Activated CD8-positive, alpha-beta memory T cell treated with anti-CD3 and anti-CD28 coated beads, Interleukin-2, amount 50 U/mL, for 1 hour (primary cell): ENCODE data around the gene ROR2.
"Not testable (repeated sequence)": the region's sequence is repeated elsewhere in the genome, so short reads cannot be mapped to it uniquely, and the experiment has no call there.

Experiments
- DNase-seq: peaks from one replicate; pipeline ENCODE4 v3.0.0-alpha.2; 2020; ENCODE audit errors: extremely low read depth

ROR2 gene

DNA sequence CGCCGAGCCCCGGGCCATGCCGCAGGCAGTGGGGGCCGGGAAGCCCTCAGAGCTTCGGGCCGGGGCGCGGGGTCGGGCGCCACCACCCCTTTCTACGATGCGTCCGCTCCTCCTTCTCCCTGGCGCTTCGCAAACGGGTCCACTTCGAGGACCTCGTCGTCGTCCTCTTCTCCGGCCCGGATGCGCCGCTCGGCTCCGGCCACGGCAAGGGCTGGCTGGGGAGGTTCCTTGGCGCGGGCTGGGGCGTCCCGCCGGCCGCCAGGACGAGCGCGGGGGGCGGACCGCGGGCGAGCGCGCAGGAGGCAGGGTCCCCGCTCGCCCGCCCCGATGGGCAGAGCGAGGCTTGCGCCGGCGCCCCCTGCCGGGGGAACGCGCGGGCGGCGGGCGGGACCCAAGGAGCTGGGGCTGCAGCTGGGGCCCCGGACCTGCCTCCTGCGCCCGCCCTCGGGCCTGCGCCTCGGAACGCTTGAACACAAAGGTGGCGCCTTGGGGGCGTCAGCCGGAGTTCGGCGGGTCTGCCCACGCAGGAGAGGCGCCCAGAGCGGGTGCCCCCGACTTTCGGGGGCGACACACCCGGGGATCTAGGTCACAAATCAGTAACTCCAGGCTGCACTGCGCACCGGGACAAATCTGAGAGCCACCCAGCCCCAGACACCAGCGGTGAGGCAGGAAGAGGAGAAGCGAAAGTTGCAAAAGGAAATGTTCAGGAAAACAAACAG lies at the start of gene ROR2:
Gene ROR2 (minus strand): TSS at position 283 of the 719 bp plus-strand sequence.
- DNase-seq, result no peak

DNA sequence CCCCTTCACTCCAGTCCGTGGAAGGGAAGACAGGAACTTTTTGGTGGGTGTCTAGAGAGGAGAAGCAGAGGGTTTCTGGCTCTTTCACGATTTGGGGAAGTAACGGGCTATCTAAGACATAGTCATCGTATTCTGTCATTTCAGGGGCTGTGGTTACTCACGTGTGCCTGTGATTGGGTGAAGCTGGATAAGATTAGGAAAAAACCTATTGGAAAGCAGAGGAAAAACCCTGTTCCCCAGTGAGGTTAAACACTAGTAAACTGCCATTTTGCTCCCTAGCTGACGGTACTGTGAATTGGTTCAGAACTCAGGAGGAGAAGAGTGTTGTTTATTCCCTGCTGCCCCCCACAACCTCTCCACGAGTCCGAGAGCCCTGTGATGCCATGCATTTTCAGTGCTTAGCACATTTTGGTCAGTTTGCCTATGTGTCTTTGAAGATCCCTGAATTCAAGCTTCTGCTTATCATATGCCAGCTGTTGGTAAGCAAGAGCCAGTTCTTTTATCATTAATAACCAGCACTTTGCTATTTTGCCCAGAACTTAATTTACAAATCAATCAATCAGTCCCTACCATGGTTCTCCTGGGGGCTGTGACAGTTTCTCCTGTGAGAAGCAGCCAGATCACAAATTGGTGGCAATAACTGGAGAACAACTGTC lies 45.1 kb upstream of the ROR2 start:
- no peak for DNase-seq

DNA sequence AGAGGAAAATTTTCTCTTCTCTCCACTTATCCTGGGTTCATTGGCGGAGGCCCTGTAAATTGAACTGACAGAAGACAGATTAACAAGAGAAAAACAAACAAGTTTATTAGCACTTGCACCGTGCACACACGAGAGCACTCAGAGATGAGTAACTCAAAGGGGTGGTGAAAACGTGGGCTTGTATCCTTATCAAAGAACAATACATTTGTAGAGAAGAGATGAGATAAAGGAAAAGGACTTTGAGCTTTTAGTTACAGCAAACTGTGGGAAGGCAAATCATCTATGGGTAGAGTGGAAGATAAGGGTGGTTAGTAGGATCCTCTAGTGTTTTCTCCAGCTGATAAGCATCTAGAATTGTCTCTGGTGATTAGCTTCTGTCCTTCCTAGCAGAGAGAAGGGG lies 44.4 kb upstream of the ROR2 start:
- DNase-seq, result no peak

DNA sequence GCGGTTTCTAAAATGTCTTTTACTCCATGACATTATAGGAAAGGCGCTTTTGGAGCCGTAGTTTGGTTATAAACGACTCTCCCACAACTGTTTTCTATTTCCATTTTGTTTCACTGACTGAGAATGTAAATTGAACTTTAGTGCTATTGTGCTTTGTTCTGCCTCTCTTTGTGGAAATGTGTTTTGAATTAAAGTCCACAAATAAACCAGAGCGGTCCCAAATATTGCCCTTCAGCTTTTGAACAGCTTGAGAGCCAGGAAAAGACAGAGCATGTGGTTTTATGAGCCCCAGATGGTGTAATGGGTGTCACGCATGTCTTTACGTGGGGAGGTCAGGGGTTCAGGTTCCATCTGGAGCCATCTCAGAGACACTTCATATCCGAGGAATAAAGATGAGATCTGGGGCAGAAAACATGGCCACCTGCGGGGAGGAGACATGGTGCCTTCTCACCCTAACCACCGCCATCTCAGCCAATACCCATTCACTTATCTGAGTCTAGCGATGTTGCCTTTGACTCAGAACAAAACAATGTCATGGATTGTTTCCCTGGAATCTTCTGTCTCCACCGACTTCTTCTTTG lies 42.5 kb upstream of the ROR2 start:
- DNase-seq, result no peak

DNA sequence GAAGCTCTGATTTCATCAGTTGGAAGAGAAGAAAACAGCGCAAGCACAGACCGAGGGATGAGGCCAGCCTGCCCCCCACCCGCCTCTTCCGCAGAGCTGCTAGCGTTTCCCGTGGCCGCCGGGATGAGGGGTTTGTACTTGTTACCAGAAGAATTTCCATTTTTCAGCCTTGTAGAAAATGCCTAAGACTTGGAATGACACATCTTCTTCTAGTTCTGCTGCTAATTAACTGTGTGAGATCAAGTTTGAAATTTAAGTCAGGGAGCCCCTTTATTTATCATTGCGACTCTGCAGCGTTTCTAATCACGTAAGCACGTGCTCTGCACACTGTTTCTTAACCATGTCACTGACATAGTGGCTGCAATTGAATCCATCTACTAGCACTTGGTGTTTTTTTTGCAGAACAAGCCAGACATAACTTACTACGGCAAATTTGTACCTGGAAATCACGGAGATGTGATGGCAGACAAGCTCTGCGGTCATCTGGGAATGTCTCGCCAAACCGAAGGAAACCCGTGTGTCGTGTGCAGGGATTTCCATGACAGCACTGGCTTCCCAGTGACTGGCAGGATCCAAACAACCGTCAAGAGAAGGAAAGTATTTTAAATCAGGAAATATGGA lies 41.8 kb upstream of the ROR2 start:
- DNase-seq, result no peak

DNA sequence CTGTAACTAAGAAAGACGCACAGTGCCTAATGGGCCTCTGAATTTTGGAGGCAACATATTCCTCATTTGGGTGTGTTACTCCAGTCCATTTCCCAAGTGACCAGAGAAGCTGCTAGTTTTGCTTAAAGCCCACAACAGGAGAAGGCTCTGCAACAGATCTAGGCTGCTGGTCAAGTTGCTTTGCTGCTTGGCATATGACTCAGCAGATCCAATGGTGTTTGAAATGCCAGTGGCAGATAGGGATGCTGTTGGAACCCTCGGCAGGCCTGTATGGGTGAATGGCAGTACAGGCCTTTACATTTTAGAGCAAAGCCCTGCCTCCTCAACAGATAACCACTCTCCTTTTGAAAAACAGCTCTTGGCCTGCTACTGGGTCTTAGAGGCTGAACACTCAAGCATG lies 36.2 kb upstream of the ROR2 start:
- no peak for DNase-seq

DNA sequence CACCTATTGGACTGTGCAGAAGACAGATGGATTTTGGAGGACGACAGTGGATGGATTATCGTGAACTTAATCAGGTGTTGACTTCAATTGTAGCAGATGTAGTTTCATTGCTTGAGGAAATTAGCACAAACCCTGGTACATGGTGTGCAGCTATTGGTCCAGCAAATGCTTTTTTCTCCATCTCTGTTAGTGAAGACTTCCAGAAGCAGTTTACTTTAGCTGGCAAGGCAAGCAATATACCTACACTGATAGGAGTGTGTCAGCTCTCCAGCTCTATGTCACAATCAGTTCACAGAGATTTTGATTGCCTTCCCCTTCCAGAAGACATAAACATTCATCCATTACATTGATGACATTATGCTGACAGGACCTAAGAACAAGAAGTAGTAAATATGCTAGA lies 35.7 kb upstream of the ROR2 start:
- DNase-seq, result no peak

DNA sequence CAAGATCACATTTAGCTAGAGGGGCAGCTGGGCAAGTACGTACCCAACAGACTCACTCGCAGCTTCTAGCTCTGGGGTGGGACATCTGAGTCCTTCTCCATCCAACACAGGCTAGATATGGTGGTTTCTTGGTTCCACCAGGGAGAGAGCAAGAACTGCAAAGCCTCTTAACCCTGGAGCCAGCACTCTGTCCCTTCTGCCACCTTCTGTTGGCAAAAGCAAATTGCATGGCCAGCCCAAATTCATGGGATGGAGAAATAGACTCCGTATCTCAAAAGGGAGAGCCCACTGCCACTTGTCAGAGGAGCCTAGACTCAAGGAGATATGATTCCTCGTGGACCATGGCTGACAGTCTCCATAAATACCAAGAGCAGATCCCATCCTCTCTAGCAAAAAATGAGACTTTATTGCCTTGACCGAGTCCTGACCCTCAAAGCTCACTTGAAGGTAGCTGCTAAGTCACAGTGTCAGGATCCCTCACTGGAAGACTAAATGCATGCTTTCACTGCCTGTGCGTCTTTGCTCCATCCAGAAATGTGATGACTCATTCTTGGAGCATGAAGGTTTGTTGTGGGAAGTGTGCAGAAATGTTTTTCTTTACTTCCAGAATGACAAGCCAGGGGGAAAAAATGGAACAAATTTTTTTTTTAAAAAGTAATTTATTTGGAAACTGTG lies 28.8 kb upstream of the ROR2 start:
- no peak for DNase-seq

DNA sequence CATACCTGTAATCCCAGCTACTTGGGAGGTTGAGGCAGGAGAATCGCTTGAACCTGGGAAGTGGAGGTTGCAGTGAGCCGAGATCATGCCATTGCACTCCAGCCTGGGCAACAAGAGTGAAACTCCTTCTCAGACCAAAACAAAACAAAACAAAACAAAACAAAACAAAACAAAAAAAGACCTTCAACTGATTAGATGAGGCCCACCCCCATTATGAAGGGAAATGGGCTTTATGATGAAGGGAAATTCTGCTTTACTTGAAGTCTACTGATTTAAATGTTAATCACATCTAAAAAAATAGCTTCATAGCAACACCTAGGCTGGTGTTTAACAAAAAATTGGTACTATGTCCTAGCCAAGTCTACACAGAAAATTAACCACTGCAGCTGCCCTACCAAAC lies 25.2 kb upstream of the ROR2 start:
- not testable (repeated sequence) for DNase-seq

DNA sequence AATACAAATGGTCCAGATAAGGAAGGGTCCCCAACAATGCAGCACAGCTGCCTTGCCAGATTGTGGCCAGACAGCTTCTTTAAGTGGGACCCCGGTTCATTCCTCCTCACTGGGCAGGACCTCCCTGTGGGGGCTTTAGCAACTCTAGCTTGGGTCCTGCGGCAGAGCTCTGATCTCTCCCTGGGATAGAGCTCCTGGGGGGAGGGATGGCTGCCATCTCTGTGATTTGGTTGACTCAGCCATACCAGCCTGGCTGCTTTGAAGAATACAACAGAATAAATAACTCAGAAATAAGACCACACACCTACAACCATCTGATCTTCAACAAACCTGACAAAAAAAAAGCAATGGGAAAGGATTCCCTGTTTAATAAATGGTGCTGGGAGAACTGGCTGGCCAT lies 22.7 kb upstream of the ROR2 start:
- no peak for DNase-seq

DNA sequence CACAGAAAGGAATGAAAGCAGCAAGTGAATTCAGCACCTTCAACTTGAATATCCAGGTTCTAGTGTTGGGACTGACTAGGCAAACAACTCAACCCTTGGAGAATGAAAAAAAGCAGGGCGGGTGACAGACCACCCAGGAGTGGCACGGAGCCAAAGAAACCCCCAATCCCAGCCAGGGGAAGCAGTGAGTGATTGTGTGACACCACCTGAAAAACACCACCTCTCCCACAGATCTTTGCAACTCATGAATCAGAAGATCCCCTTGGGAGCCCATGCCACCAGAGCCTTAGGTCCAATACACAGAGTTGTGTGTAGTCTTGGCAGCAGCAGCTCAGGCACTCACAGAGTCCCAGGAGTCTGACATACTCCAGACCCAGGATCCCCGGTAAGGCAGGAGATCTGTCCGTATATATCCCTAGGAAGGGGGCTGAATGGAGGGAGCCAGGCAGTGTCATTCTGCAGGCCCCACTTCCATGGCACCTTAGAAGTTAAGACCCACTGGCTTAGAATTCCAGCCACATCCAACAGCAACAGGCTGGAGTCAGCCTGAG lies 22.1 kb upstream of the ROR2 start:
- no peak for DNase-seq

DNA sequence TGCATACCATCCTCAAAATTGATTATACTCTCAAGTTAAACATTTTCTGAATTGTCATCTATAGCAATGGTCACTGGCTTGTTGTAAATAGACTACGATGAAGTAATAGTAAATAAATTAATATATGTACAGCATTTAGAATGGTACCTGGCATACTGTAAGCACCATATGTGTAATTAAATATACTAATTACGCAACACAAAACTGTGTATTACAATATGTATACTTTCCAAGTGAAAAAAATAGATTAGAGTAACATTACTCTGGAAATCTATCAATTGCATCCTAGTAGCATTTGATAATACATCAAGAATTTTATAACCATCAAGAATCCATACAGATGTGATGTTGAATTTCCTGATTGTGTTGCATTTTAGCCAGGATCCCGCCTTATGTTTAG lies 17.2 kb upstream of the ROR2 start:
- no peak for DNase-seq

DNA sequence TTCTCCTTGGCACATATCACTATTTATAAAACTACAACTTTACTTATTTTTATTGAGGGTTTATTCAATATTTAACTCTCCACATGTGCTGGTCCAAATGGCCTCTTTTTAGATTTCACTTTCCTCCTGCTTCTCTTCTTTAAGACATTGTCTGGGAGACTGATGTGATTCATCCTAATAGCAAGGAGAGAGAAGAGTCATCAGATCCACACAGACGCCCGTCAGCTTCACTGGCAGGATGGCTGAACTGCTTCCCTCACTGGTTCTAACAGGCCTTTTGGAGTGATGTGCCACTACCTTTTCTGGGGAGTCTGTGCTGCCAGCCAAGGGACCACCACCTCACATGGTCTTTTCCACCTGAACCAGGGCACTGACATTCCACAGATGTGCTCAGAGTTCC lies 16.5 kb upstream of the ROR2 start:
- DNase-seq, result no peak

DNA sequence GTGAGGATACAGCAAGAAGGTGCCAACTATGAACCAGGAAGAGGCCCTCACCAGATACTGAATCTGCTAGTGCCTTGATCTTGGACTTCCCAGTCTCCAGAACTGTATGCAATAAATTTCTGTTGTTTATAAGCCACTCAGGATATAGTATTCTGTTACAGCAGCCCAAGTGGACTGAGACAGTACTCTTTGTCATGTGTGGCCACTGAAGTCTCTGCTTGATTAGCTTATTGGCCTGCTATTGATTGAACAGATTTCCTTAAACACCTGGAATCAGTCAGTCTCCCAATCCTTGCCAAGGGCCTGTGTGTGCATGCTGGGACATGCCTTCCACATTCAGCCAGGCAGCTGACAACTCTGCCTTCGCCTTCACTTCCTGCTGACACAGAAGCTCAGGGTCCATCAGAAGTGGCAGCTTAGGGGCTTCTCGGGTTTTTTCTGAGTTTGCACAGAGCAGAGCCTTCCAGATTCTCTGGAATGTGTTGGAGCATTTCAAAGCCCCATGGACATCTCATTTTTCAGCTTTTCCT lies 13.7 kb upstream of the ROR2 start:
- DNase-seq, result no peak

DNA sequence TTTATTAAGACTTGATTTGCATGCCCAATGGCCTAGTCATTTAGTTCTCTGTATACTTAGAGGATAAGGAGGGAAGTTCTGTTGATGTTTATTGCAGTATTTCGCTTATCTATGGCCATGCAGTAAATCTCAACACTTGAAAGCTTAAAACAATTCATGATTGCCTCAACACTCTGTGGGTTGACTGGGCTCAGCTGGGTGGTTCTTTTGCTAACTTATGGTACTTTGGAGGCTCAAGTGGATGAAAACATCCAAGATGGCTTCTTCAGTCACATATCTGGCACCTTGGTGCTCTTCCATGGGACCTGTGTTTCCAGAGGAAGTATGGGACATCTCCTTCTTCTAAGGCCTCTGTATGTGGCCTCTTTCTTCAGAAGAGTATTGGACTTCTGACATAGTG lies 10.3 kb upstream of the ROR2 start:
- no peak for DNase-seq

DNA sequence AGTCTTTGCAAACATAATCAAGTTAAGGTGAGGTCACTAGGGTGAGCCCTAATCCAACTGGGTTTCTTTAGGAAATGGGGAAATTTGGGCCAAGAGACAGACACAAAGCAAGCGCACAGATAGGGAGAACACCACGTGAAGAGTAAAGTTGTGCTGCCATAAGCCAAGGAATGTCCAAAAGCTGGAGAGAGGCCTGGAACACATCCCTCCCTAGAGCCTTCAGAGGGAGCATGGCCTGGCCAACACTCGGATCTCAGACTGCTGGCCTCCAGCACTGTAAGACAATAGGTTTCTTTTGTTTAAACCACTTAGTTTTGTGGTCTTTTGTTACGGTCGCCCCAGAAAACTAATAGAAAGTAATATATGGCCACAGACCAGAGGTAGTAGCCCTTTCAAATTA lies 8.1 kb upstream of the ROR2 start:
- DNase-seq, result no peak

DNA sequence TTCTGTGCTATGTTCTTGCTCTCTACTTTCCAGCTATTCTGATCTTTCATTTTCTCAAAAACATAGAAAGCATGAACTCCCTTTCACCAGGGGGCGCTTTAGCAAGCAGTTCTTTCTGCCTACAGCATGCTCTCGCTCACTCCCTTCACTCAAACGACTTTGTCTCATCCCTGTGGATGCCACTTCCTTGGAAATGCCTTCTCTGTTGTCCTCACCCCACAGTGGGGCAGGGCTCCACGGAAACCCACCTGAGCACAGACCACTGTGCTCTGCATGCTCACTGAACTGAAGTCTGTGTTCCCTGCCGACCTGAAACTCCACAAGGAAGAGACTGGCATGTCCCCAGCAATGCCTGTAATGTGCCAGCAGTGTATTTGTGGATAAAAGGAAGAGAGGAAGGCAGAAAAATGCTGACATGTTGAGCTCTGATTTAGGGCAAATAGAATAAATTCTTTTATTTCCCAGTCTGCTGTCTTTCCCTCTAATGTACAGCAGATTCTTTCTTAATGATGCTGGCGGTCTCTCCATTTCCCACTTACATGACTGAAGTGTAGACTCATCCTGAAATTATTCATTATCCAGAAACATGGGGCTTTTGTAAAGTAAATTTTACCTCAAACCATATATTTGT lies 4.9 kb upstream of the ROR2 start:
- DNase-seq, result no peak

DNA sequence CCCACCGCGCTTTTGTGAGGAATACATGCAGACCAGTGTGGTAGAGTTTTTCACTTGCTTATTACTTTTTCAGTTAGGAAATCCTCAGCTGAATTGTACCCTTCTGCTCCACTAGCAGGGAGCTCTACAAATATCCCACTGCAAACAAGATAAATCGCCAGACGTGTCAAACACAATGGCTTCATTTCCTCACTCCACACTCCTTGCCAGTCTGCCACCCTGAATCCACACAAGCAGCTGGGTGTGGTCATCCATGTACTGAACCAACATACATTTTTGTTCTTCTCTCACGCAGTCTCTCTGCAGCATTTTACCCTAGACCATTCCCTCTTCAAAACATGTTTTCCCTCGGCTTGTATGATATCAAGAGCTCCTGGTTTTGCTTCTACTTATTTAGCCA lies 3.7 kb upstream of the ROR2 start:
- DNase-seq, result no peak

DNA sequence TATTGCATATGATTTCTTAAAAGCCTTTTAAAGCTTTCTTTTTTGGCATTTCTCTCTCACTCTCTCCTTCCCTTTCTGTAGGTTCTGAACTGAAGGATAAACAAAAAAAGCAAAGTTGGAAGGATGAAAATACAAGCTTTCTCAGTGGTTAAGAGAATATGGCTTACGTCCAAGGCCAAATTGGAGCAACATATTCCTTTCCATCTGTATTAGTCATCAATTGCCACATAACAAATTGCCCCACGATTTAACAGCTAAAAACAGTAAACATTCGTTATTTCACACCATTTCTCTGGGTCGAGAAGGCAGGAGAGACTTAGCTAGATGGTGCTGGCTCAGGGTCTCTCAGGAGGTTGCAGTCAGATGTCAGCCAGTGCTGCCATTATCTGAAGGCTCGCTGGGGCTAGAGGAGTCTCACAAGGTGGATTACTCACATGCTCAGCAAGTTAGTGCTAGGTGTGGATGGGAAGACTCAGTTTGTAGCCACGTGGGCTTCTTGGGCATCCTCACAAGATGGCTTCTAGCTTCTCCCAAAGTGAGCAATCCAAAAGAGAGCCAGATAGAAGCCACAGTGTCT lies 2.0 kb upstream of the ROR2 start:
- DNase-seq, result no peak

DNA sequence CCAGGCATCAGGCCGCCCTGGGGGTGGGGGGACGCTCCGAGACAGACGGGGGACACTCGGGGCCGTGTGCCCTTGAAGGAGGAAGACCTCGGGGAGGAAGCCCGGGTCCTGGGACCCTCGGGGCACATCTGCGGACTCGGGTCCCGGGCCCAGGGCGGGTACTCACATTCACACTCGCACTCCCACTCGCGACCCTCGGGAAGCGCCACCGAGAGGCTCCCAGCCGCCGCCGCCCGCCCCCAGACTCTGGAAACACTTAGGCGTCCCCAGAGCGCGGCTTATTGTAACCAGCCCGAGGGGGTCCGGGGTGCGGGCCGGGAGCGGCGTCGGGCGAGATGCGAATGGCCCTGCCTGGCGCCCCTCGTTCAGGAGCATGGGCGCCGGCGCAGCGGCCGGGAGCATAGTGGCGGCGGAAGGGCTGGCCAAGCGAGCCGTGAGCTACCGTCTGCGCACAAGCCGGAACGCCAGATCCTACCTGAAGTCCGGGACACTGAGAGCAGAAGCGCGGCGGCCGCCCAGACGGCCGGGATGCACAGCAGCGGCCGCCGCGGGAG lies 559 bp downstream of the ROR2 start:
- no peak for DNase-seq
